Gastroesophageal sphincter (tissue), 4 donors: ENCODE data around the gene ABRACL. TPM values are rescaled to one million over a fixed set of nuclear protein-coding genes. Genes with fewer than 3 reads are reported as not detected.
"Not testable (repeated sequence)": the region's sequence is repeated elsewhere in the genome, so short reads cannot be mapped to it uniquely, and the experiment has no call there.

Experiments
- ATAC-seq: fragments of 150-250 bp; one replicate; pipeline ENCODE4 v1.9.1; 2016; ENCODE audit warnings: mild to moderate bottlenecking, moderate library complexity
- H3K27ac ChIP-seq, 4 donors: fragments of 200-600 bp; sonication (generic) in 3 of 4; 1 replicate in 3 of 4; 2 replicates in 1 of 4; pipeline ENCODE4 v1.5.1; 2016 to 2019
- H3K27me3 ChIP-seq: fragments of 200-600 bp; sonication (generic); one replicate; pipeline ENCODE4 v1.5.1; 2019
- H3K36me3 ChIP-seq, 2 donors: fragments of 200-600 bp; sonication (generic); one replicate each; pipeline ENCODE4 v1.5.1; 2019; ENCODE audit warnings: control low read depth in 1 of 2
- H3K4me1 ChIP-seq, 3 donors: fragments of 200-600 bp; sonication (generic); 1 replicate in 2 of 3; 2 replicates in 1 of 3; pipeline ENCODE4 v1.5.1; 2016 to 2019; ENCODE audit warnings: control low read depth in 2 of 3
- H3K4me3 ChIP-seq, 2 donors: fragments of 200-600 bp; sonication (generic); one replicate each; pipeline ENCODE4 v1.5.1; 2019; ENCODE audit warnings: mild to moderate bottlenecking in 1 of 2, moderate library complexity in 1 of 2
- H3K9me3 ChIP-seq, 3 donors: fragments of 200-600 bp; sonication (generic); one replicate each; pipeline ENCODE4 v1.5.1; 2017 to 2019; ENCODE audit warnings: control low read depth in 2 of 3
- CTCF ChIP-seq, 4 experiments: fragments of 200-600 bp in 2 of 4; fragments of 450-650 bp in 2 of 4; sonication (generic) in 1 of 4; IDR thresholded peaks; one replicate each; pipeline ENCODE4 v1.5.1; 2017 to 2019; ENCODE audit warnings: antibody characterized with exemption in 4 of 4, mild to moderate bottlenecking in 2 of 4, moderate library complexity in 2 of 4
- EP300 ChIP-seq: sonication (generic); formaldehyde crosslinking; IDR thresholded peaks from one replicate; pipeline ENCODE4 v1.6.1; 2017; ENCODE audit warnings: antibody characterized with exemption, mild to moderate bottlenecking
- POLR2A ChIP-seq, 2 donors: fragments of 450-650 bp; IDR thresholded peaks; one replicate each; pipeline ENCODE4 v1.6.1; 2017; ENCODE audit warnings: antibody characterized with exemption in 2 of 2, mild to moderate bottlenecking in 2 of 2, moderate library complexity in 1 of 2
- POLR2AphosphoS5 ChIP-seq: sonication (generic); formaldehyde crosslinking; IDR thresholded peaks from one replicate; pipeline ENCODE4 v1.6.1; 2017; ENCODE audit warnings: antibody characterized with exemption
- whole genome bisulfite sequencing, 2 donors: methylation state at CpG; one replicate each; pipeline ENCODE4 v1.1.5; 2018; ENCODE audit warnings: low coverage in 1 of 2; 5-methylcytosine and 5-hydroxymethylcytosine counted together
- total RNA-seq, 4 donors: library from RNA; depleted of rRNA; stranded (reverse); fragments of >200 nt; gene quantifications; one replicate each; pipeline ENCODE4 v1.1.0, GENCODE V29; 2016

The ABRACL gene
- total RNA-seq, 4 donors from 2014 or later: 0.78 to 11.9 (median 8.4) TPM

- WGBS, 2 donors: 77 to 100% methylated on average over 1 to 5 of the region's 5 CpGs
- ATAC-seq: no peak
Measured at GRCh38 chr6:138991206-138991605, 37.3 kb upstream of the ABRACL start.

GRCh38 chr6:138992965-138993364 is 35.6 kb upstream of the ABRACL start:
- not testable (repeated sequence) for H3K36me3 ChIP-seq, H3K27ac ChIP-seq, H3K27me3 ChIP-seq, ATAC-seq, H3K4me3 ChIP-seq, H3K9me3 ChIP-seq
- 77 to 90% methylated on average over 1 to 5 of the region's 5 CpGs for WGBS, 2 donors
- peaks cover 0 to 12% (median 0%) of the 10 kb centered on the region in 3 donors for H3K4me1 ChIP-seq

More at GRCh38 chr6:138991206-138991605, 37.3 kb upstream of the ABRACL start:
- no peak for TF ChIP-seq CTCF (IDR thresholded peaks at IDR 0.05)
- no peak for TF ChIP-seq EP300
- TF ChIP-seq POLR2AphosphoS5: no peak
- no peak for TF ChIP-seq POLR2A (IDR thresholded peaks at IDR 0.05)
- H3K9me3 ChIP-seq: no peaks in the 10 kb centered on the region
- peaks cover 0 to 18% (median 0%) of the 10 kb centered on the region in 3 donors for H3K4me1 ChIP-seq
- H3K27me3 ChIP-seq: no peaks in the 10 kb centered on the region
- H3K36me3 ChIP-seq: no peaks in the 10 kb centered on the region
- H3K4me3 ChIP-seq: no peak overlapping the region
- no peak overlapping the region for H3K27ac ChIP-seq

DNA sequence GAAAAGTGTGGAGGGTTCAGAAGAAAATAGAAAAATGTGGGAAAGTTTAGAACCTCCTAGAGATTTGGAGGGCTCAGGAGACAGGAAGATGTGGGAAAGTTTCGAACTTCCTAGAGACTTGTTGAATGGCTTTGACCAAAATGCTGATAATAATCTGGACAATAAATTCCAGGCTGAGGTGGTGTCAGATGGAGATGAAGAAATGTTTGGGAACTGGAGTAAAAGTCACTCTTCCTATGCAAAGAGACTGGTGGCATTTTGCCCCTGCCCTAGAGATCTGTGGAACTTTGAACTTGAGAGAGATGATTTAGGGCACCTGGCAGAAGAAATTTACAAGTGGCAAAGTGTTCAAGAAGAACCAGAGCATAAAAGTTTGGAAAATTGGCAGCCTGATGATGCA is 35.1 kb upstream of the ABRACL start:
- not testable (repeated sequence) for ATAC-seq, H3K36me3 ChIP-seq

DNA sequence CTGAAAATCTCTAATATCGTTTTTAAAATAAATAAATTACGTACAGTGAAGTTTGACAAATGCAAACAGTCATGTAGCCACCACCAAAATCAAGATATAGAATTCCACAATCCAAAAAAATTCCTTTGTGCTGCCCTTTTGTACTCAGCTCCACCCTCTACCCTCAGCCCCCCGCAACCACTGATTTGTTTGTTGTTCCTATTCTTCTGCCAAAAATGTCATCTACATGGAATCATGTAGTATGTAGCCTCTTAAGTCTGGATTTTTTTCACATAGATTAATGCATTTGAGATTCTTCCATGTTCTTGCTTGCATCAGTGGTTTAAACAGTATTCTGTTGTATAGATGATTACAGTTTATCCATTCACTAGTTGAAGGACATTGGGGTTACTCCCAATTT is 32.0 kb upstream of the ABRACL start:
- Histone ChIP-seq H3K36me3 (no peaks in the 10 kb centered on the region), H3K27me3 (no peaks in the 10 kb centered on the region), H3K4me3 (no peak overlapping the region), H3K4me1 (no peaks in the 10 kb centered on the region), H3K27ac (no peak overlapping the region), H3K9me3 (no peaks in the 10 kb centered on the region)
- ATAC-seq: no peak
- TF ChIP-seq CTCF (IDR thresholded peaks at IDR 0.05) (no peak), EP300 (no peak), POLR2AphosphoS5 (no peak), POLR2A (IDR thresholded peaks at IDR 0.05) (no peak)
- WGBS, 2 donors: 66 to 90% methylated on average over 3 of the region's 3 CpGs

More for the DNA sequence above, 35.1 kb upstream of the ABRACL start:
- not testable (repeated sequence) for H3K27ac ChIP-seq, H3K9me3 ChIP-seq, H3K27me3 ChIP-seq, H3K4me1 ChIP-seq, H3K4me3 ChIP-seq
- WGBS, 2 donors: 82 to 100% methylated on average over 1 of the region's 1 CpG

GRCh38 chr6:138997136-138997535 is 31.4 kb upstream of the ABRACL start:
- TF ChIP-seq POLR2AphosphoS5 (no peak), POLR2A (IDR thresholded peaks at IDR 0.05) (no peak), EP300 (no peak), CTCF (IDR thresholded peaks at IDR 0.05) (no peak)
- no peaks in the 10 kb centered on the region for H3K4me1 ChIP-seq
- H3K27ac ChIP-seq: no peak overlapping the region
- H3K9me3 ChIP-seq: no peaks in the 10 kb centered on the region
- no peaks in the 10 kb centered on the region for H3K27me3 ChIP-seq
- 96 to 100% methylated on average over 2 of the region's 5 CpGs for WGBS, 2 donors
- ATAC-seq: no peak
- H3K4me3 ChIP-seq: no peak overlapping the region
- no peaks in the 10 kb centered on the region for H3K36me3 ChIP-seq

GRCh38 chr6:138999949-139000725 is 28.4 kb upstream of the ABRACL start:
- Histone ChIP-seq H3K36me3 (no peaks in the 10 kb centered on the region), H3K27ac (no peak overlapping the region), H3K4me1 (no peaks in the 10 kb centered on the region), H3K9me3 (no peaks in the 10 kb centered on the region), H3K27me3 (no peaks in the 10 kb centered on the region), H3K4me3 (no peak overlapping the region)
- ATAC-seq: no peak
- TF ChIP-seq POLR2A (IDR thresholded peaks at IDR 0.05): no peak
- TF ChIP-seq POLR2AphosphoS5: no peak
- TF ChIP-seq EP300: no peak
- no peak for TF ChIP-seq CTCF (IDR thresholded peaks at IDR 0.05)
- WGBS, 2 donors: 78 to 80% methylated on average over 3 to 4 of the region's 4 CpGs
